ENCODE data around the gene TMEM253.

Gene TMEM253

GRCh38 chr14:21083565-21084325, 17.1 kb upstream of the TMEM253 start:
- 100% methylated on average over 1 of the region's 11 CpGs for WGBS (ENCODE audit: insufficient coverage, insufficient read length)
- Histone ChIP-seq H3K9me3 (ENCODE audit: control insufficient read depth, insufficient read depth, low read length) (no peaks in the 10 kb centered on the region), H3K27me3 (ENCODE audit: control insufficient read depth, insufficient read depth, low read length) (no peaks in the 10 kb centered on the region), H3K4me1 (ENCODE audit: control insufficient read depth, insufficient read depth, low read length) (peaks cover 1% of the 10 kb centered on the region; the same call in 1 of the 2 replicates), H3K4me3 (ENCODE audit: low read length) (no peak overlapping the region), H3K36me3 (ENCODE audit: control insufficient read depth, insufficient read depth, low read length) (peaks cover 33% of the 10 kb centered on the region), H3K27ac (ENCODE audit: low read length) (no peak overlapping the region)
- DNase-seq (ENCODE audit: low read depth, low spot score), result no peak

GRCh38 chr14:21084396-21084795, 16.5 kb upstream of the TMEM253 start:
- H3K36me3 ChIP-seq (ENCODE audit: control insufficient read depth, insufficient read depth, low read length), result peaks cover 30% of the 10 kb centered on the region
- no CpG with 5 or more reads among the region's 2 CpGs for WGBS (ENCODE audit: insufficient coverage, insufficient read length)
- no peak overlapping the region for H3K4me3 ChIP-seq (ENCODE audit: low read length)
- H3K4me1 ChIP-seq (ENCODE audit: control insufficient read depth, insufficient read depth, low read length), result peaks cover 1% of the 10 kb centered on the region; the same call in 1 of the 2 replicates
- no peak for DNase-seq (ENCODE audit: low read depth, low spot score)
- H3K27me3 ChIP-seq (ENCODE audit: control insufficient read depth, insufficient read depth, low read length), result no peaks in the 10 kb centered on the region
- H3K27ac ChIP-seq (ENCODE audit: low read length), result no peak overlapping the region
- no peaks in the 10 kb centered on the region for H3K9me3 ChIP-seq (ENCODE audit: control insufficient read depth, insufficient read depth, low read length)

GRCh38 chr14:21084998-21085853, 15.6 kb upstream of the TMEM253 start:
- no peak for DNase-seq (ENCODE audit: low read depth, low spot score)
- WGBS (ENCODE audit: insufficient coverage, insufficient read length), result no CpG with 5 or more reads among the region's 17 CpGs

GRCh38 chr14:21086908-21087293, 14.0 kb upstream of the TMEM253 start:
- H3K9me3 ChIP-seq (ENCODE audit: control insufficient read depth, insufficient read depth, low read length), result no peaks in the 10 kb centered on the region
- no peak overlapping the region for H3K27ac ChIP-seq (ENCODE audit: low read length)
- no peaks in the 10 kb centered on the region for H3K27me3 ChIP-seq (ENCODE audit: control insufficient read depth, insufficient read depth, low read length)
- no peak overlapping the region for H3K4me3 ChIP-seq (ENCODE audit: low read length)
- no peak for DNase-seq (ENCODE audit: low read depth, low spot score)
- peaks cover 34% of the 10 kb centered on the region for H3K36me3 ChIP-seq (ENCODE audit: control insufficient read depth, insufficient read depth, low read length)
- peaks cover 4% of the 10 kb centered on the region; the same call in 1 of the 2 replicates for H3K4me1 ChIP-seq (ENCODE audit: control insufficient read depth, insufficient read depth, low read length)
- WGBS (ENCODE audit: insufficient coverage, insufficient read length), result no CpG with 5 or more reads among the region's 4 CpGs

More at GRCh38 chr14:21084998-21085853, 15.6 kb upstream of the TMEM253 start:
- Histone ChIP-seq H3K27ac (ENCODE audit: low read length) (no peak overlapping the region), H3K27me3 (ENCODE audit: control insufficient read depth, insufficient read depth, low read length) (no peaks in the 10 kb centered on the region), H3K4me1 (ENCODE audit: control insufficient read depth, insufficient read depth, low read length) (peaks cover 1% of the 10 kb centered on the region; the same call in 1 of the 2 replicates), H3K36me3 (ENCODE audit: control insufficient read depth, insufficient read depth, low read length) (peaks cover 33% of the 10 kb centered on the region), H3K4me3 (ENCODE audit: low read length) (no peak overlapping the region), H3K9me3 (ENCODE audit: control insufficient read depth, insufficient read depth, low read length) (no peaks in the 10 kb centered on the region)

GRCh38 chr14:21087294-21088091, 13.4 kb upstream of the TMEM253 start:
- peaks cover 32% of the 10 kb centered on the region for H3K36me3 ChIP-seq (ENCODE audit: control insufficient read depth, insufficient read depth, low read length)
- H3K27me3 ChIP-seq (ENCODE audit: control insufficient read depth, insufficient read depth, low read length), result no peaks in the 10 kb centered on the region
- no peaks in the 10 kb centered on the region for H3K9me3 ChIP-seq (ENCODE audit: control insufficient read depth, insufficient read depth, low read length)
- H3K4me3 ChIP-seq (ENCODE audit: low read length), result no peak overlapping the region
- H3K27ac ChIP-seq (ENCODE audit: low read length), result no peak overlapping the region
- no CpG with 5 or more reads among the region's 19 CpGs for WGBS (ENCODE audit: insufficient coverage, insufficient read length)
- peaks cover 4% of the 10 kb centered on the region; the same call in 1 of the 2 replicates for H3K4me1 ChIP-seq (ENCODE audit: control insufficient read depth, insufficient read depth, low read length)
- DNase-seq (ENCODE audit: low read depth, low spot score), result no peak

- Histone ChIP-seq H3K27ac (ENCODE audit: low read length) (no peak overlapping the region), H3K9me3 (ENCODE audit: control insufficient read depth, insufficient read depth, low read length) (no peaks in the 10 kb centered on the region), H3K4me3 (ENCODE audit: low read length) (no peak overlapping the region), H3K4me1 (ENCODE audit: control insufficient read depth, insufficient read depth, low read length) (peaks cover 14% of the 10 kb centered on the region), H3K36me3 (ENCODE audit: control insufficient read depth, insufficient read depth, low read length) (peaks cover 35% of the 10 kb centered on the region), H3K27me3 (ENCODE audit: control insufficient read depth, insufficient read depth, low read length) (no peaks in the 10 kb centered on the region)
- no peak for DNase-seq (ENCODE audit: low read depth, low spot score)
- WGBS (ENCODE audit: insufficient coverage, insufficient read length), result no CpG with 5 or more reads among the region's 4 CpGs
These were observed 12.2 kb upstream of the TMEM253 start for GRCh38 chr14:21088687-21089086.

- Histone ChIP-seq H3K27me3 (ENCODE audit: control insufficient read depth, insufficient read depth, low read length) (no peaks in the 10 kb centered on the region), H3K27ac (ENCODE audit: low read length) (no peak overlapping the region), H3K36me3 (ENCODE audit: control insufficient read depth, insufficient read depth, low read length) (peaks cover 31% of the 10 kb centered on the region), H3K9me3 (ENCODE audit: control insufficient read depth, insufficient read depth, low read length) (no peaks in the 10 kb centered on the region), H3K4me1 (ENCODE audit: control insufficient read depth, insufficient read depth, low read length) (peaks cover 14% of the 10 kb centered on the region), H3K4me3 (ENCODE audit: low read length) (no peak overlapping the region)
- WGBS (ENCODE audit: insufficient coverage, insufficient read length), result no CpG with 5 or more reads among the region's 1 CpG
- no peak for DNase-seq (ENCODE audit: low read depth, low spot score)
These were observed 11.6 kb upstream of the TMEM253 start for GRCh38 chr14:21089271-21089670.

GRCh38 chr14:21089877-21090193, 11.0 kb upstream of the TMEM253 start:
- peaks cover 14% of the 10 kb centered on the region for H3K4me1 ChIP-seq (ENCODE audit: control insufficient read depth, insufficient read depth, low read length)
- no CpG with 5 or more reads among the region's 5 CpGs for WGBS (ENCODE audit: insufficient coverage, insufficient read length)

GRCh38 chr14:21090194-21090939, 10.5 kb upstream of the TMEM253 start:
- WGBS (ENCODE audit: insufficient coverage, insufficient read length), result no CpG with 5 or more reads among the region's 45 CpGs
- peaks cover 31% of the 10 kb centered on the region for H3K36me3 ChIP-seq (ENCODE audit: control insufficient read depth, insufficient read depth, low read length)
- no peak for DNase-seq (ENCODE audit: low read depth, low spot score)

More at GRCh38 chr14:21089877-21090193, 11.0 kb upstream of the TMEM253 start:
- no peaks in the 10 kb centered on the region for H3K27me3 ChIP-seq (ENCODE audit: control insufficient read depth, insufficient read depth, low read length)
- no peak overlapping the region for H3K4me3 ChIP-seq (ENCODE audit: low read length)
- DNase-seq (ENCODE audit: low read depth, low spot score), result no peak
- H3K9me3 ChIP-seq (ENCODE audit: control insufficient read depth, insufficient read depth, low read length), result no peaks in the 10 kb centered on the region
- no peak overlapping the region for H3K27ac ChIP-seq (ENCODE audit: low read length)
- peaks cover 31% of the 10 kb centered on the region for H3K36me3 ChIP-seq (ENCODE audit: control insufficient read depth, insufficient read depth, low read length)

More at GRCh38 chr14:21090194-21090939, 10.5 kb upstream of the TMEM253 start:
- Histone ChIP-seq H3K27me3 (ENCODE audit: control insufficient read depth, insufficient read depth, low read length) (no peaks in the 10 kb centered on the region), H3K4me3 (ENCODE audit: low read length) (no peak overlapping the region), H3K9me3 (ENCODE audit: control insufficient read depth, insufficient read depth, low read length) (no peaks in the 10 kb centered on the region), H3K27ac (ENCODE audit: low read length) (no peak overlapping the region), H3K4me1 (ENCODE audit: control insufficient read depth, insufficient read depth, low read length) (peaks cover 14% of the 10 kb centered on the region)

Measured in iPS DF 6.9 (cell line).